HG03064 (cell line): ENCODE data around the gene MARK3.

Experiments used
- ATAC-seq: cut with Tn5 transposase; IDR thresholded peaks from one replicate; pipeline ENCODE4 v1.9.1; 2021; ENCODE audit warnings: low read depth; ENCODE audit not compliant: unreplicated experiment

Gene MARK3

GRCh38 chr14:103533137-103533998 lies 148.2 kb downstream of the MARK3 start:
- no peak for ATAC-seq

- no peak for ATAC-seq
Measured at GRCh38 chr14:103533999-103534575, 148.9 kb downstream of the MARK3 start.

GRCh38 chr14:103534576-103535061 lies 149.4 kb downstream of the MARK3 start:
- no peak for ATAC-seq

GRCh38 chr14:103535081-103535890 lies 150.1 kb downstream of the MARK3 start:
- ATAC-seq = no peak

GRCh38 chr14:103535891-103536565 lies 150.8 kb downstream of the MARK3 start:
- no peak for ATAC-seq

- no peak for ATAC-seq
Measured at GRCh38 chr14:103536693-103537092, 151.5 kb downstream of the MARK3 start.

GRCh38 chr14:103537175-103537990 lies 152.2 kb downstream of the MARK3 start:
- ATAC-seq = no peak

- no peak for ATAC-seq
Measured at GRCh38 chr14:103538291-103539055, 153.3 kb downstream of the MARK3 start.

GRCh38 chr14:103539056-103539825 lies 154.0 kb downstream of the MARK3 start:
- ATAC-seq = no peak

- ATAC-seq = no peak
Measured at GRCh38 chr14:103540821-103541708, 155.8 kb downstream of the MARK3 start.

GRCh38 chr14:103541709-103542604 lies 156.7 kb downstream of the MARK3 start:
- no peak for ATAC-seq

GRCh38 chr14:103542605-103543088 lies 157.4 kb downstream of the MARK3 start:
- ATAC-seq = no peak

- ATAC-seq = no peak
Measured at GRCh38 chr14:103543140-103543539, 157.9 kb downstream of the MARK3 start.

- no peak for ATAC-seq
Measured at GRCh38 chr14:103543721-103544387, 158.6 kb downstream of the MARK3 start.

GRCh38 chr14:103544388-103545218 lies 159.4 kb downstream of the MARK3 start:
- no peak for ATAC-seq
